Esophagus muscularis mucosa (tissue), 4 donors: ENCODE data around the gene EDEM1. TPM values are rescaled to one million over a fixed set of nuclear protein-coding genes. Genes with fewer than 3 reads are reported as not detected.
A peak's percentile ranks its signal among the peaks of the same experiment; 100 is the strongest.

Experiments used
- DNase-seq: peaks from one replicate; pipeline ENCODE4 v3.0.0-alpha.2; 2017; ENCODE audit errors: extremely low spot score
- H3K27ac ChIP-seq, 4 donors: fragments of 200-600 bp; sonication (generic); replicated peaks in 1 of 4; 1 replicate in 3 of 4; 2 replicates in 1 of 4; pipeline ENCODE4 v1.5.1; 2016 to 2019; ENCODE audit warnings: mild to moderate bottlenecking in 1 of 4
- H3K27me3 ChIP-seq, 4 donors: fragments of 200-600 bp; sonication (generic); one replicate each; pipeline versions ENCODE4 v1.5.1 to v1.6.0; 2016 to 2019
- H3K36me3 ChIP-seq, 4 donors: fragments of 200-600 bp; sonication (generic); one replicate each; pipeline ENCODE4 v1.5.1; 2016 to 2019
- H3K4me1 ChIP-seq, 4 donors: fragments of 200-600 bp; sonication (generic); one replicate each; pipeline ENCODE4 v1.5.1; 2016 to 2019
- H3K4me3 ChIP-seq, 4 donors: fragments of 200-600 bp; sonication (generic); 1 replicate in 2 of 4; 2 replicates in 2 of 4; pipeline ENCODE4 v1.5.1; 2016 to 2019; ENCODE audit warnings: mild to moderate bottlenecking in 4 of 4, moderate library complexity in 1 of 4
- H3K9me3 ChIP-seq, 4 donors: fragments of 200-600 bp; sonication (generic); 1 replicate in 3 of 4; 2 replicates in 1 of 4; pipeline ENCODE4 v1.5.1; 2016 to 2019
- EP300 ChIP-seq: sonication (generic); formaldehyde crosslinking; IDR thresholded peaks from one replicate; pipeline ENCODE4 v1.6.1; 2017; ENCODE audit warnings: antibody characterized with exemption
- POLR2A ChIP-seq: fragments of 450-650 bp; IDR thresholded peaks from one replicate; pipeline ENCODE4 v1.6.1; 2017; ENCODE audit warnings: antibody characterized with exemption, moderate library complexity, mild to moderate bottlenecking, low read depth
- POLR2AphosphoS5 ChIP-seq, 2 donors: sonication (generic); formaldehyde crosslinking; IDR thresholded peaks; one replicate each; pipeline ENCODE4 v1.6.1; 2017; ENCODE audit warnings: antibody characterized with exemption in 2 of 2
- WGBS: methylation state at CpG from one replicate; pipeline ENCODE4 v1.1.5; 2018; 5-methylcytosine and 5-hydroxymethylcytosine counted together
- intact Hi-C: fragments of 100-400 bp; cut with DNase I; formaldehyde crosslinking; loops from one replicate; pipeline ENCODE4 v1.15.1; 2023
- small RNA-seq, 3 donors: library from RNA; depleted of rRNA; stranded (forward); fragments of <200 nt; gene quantifications; one replicate each; pipeline ENCODE3, GENCODE V24; 2016
- total RNA-seq, 4 donors: library from RNA; depleted of rRNA; stranded (reverse); fragments of >200 nt; gene quantifications; one replicate each; pipeline versions ENCODE4 v1.1.0 to v1.2.1, GENCODE V29; 2016
- TF ChIP-seq, protein P1 (sequence below), 3 experiments: fragments of 200-600 bp in 2 of 3; fragments of 450-650 bp in 1 of 3; sonication (generic) in 2 of 3; IDR thresholded peaks; one replicate each; pipeline ENCODE4 v1.5.1; 2017 to 2019; ENCODE audit warnings: antibody characterized with exemption in 3 of 3, mild to moderate bottlenecking in 2 of 3, moderate library complexity in 1 of 3

The EDEM1 gene
- total RNA-seq, 4 donors from 2014 or later: 16.6 to 23.3 (median 19.3) TPM

DNA sequence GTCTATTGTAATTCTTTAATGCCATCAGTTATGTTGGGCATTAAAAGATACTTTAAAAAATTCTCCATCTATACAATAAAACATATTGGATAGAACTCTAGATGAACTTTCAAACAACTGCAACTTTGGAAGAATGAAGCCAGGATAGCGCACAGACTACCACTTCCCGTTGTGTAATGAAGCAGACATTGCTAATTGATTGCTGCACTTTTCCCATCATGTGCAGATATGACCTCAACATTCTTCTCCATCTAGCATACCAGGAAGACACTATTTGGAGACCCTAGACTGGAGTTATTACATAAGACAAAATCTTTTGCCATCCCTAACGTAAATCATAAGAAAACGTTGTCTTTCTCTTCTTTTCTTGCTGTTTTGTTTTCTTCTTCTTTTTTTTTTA is 75.0 kb downstream of the EDEM1 start:
- intact Hi-C loops: no loop called here

DNA sequence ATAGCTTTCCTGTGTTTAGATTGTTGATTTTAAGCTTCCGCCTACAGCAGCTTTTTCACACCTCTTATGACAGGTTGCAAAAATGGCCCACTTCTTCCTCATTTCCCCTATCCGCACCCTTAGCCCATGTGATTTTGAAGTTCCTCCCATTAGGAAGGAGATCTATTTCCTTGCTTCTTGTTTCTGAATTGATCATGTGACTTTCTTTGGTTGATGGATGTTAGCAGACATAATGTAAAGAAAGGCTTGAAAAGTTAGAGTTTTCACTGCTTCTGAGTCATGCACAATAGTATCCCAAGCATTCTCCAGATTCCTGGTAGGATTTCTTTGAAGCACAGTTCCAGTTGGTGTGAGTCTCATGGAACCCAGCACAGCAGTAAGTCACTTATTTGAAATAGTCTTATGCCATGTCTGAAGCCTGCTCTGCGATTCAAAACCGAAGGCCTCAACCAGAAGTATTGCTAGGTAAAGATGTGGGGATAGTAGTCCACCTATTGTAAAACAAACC is 76.6 kb downstream of the EDEM1 start:
- Histone ChIP-seq H3K36me3 (no peaks in the 10 kb centered on the region), H3K9me3 (no peaks in the 10 kb centered on the region), H3K27me3 (no peaks in the 10 kb centered on the region), H3K27ac (no peak overlapping the region), H3K4me1 (no peaks in the 10 kb centered on the region), H3K4me3 (no peak overlapping the region)
- TF ChIP-seq EP300: no peak
- peak; percentile 31 for DNase-seq
- intact Hi-C loops: no loop called here
- WGBS: 92% methylated on average over 4 of the region's 4 CpGs

More for the DNA sequence above, 75.0 kb downstream of the EDEM1 start:
- H3K36me3 ChIP-seq: no peaks in the 10 kb centered on the region
- H3K4me1 ChIP-seq: no peaks in the 10 kb centered on the region
- TF ChIP-seq POLR2A (no peak), EP300 (no peak), POLR2AphosphoS5 (IDR thresholded peaks at IDR 0.05) (no peak)
- TF ChIP-seq, protein P1, sequence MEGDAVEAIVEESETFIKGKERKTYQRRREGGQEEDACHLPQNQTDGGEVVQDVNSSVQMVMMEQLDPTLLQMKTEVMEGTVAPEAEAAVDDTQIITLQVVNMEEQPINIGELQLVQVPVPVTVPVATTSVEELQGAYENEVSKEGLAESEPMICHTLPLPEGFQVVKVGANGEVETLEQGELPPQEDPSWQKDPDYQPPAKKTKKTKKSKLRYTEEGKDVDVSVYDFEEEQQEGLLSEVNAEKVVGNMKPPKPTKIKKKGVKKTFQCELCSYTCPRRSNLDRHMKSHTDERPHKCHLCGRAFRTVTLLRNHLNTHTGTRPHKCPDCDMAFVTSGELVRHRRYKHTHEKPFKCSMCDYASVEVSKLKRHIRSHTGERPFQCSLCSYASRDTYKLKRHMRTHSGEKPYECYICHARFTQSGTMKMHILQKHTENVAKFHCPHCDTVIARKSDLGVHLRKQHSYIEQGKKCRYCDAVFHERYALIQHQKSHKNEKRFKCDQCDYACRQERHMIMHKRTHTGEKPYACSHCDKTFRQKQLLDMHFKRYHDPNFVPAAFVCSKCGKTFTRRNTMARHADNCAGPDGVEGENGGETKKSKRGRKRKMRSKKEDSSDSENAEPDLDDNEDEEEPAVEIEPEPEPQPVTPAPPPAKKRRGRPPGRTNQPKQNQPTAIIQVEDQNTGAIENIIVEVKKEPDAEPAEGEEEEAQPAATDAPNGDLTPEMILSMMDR (IDR thresholded peaks at IDR 0.05): no peak
- DNase-seq: no peak
- H3K27me3 ChIP-seq: no peaks in the 10 kb centered on the region
- H3K27ac ChIP-seq: no peak overlapping the region
- no peaks in the 10 kb centered on the region for H3K9me3 ChIP-seq
- 62% methylated on average over 4 of the region's 4 CpGs for WGBS
- no peak overlapping the region for H3K4me3 ChIP-seq

DNA sequence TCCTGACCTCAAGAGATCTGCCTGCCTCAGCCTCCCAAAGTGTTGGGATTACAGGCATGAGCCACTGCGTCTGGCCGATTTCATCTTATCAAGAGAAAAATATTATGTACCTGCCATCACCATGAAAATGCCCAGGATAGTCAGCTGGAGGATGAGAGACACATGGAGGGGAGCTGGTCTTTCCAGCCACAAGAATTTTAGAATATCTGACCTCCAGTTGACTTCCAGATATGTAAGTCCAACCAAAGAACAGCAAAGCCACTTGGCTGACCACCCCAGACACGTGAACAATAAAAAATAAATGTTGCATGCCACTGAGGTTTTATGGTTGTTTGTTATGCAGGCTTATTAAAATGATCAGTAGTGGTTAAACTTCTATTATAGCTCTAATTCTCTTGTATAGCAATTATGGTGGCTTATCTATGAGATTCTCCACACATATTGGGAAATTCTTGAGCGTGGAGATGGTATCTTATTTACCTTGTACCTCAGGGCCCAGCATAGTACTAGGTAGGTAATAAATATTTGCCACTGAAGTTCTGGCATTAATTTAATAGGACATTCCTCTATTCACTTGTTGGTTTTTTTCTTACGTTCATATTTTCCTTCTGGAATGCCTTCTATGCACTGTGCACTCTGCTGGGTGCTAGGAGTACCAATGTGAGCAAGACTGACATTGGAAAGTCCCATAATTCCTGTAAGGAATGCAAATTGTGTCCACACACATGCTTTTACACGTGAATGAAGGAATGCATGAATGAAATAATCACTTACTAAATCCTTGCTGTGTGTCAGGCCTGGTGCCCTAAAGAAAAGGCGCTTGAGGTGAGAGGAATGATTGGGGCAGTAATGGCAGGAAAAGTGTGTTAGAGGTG is 77.6 kb downstream of the EDEM1 start:
- no peaks in the 10 kb centered on the region for H3K9me3 ChIP-seq
- H3K36me3 ChIP-seq: no peaks in the 10 kb centered on the region
- no peaks in the 10 kb centered on the region for H3K27me3 ChIP-seq
- intact Hi-C loops: no loop called here
- H3K4me1 ChIP-seq: no peaks in the 10 kb centered on the region
- TF ChIP-seq POLR2AphosphoS5 (IDR thresholded peaks at IDR 0.05): no peak
- TF ChIP-seq EP300: no peak
- TF ChIP-seq POLR2A: no peak
- DNase-seq: peak; percentile 89
- 75% methylated on average over 7 of the region's 7 CpGs for WGBS
- H3K4me3 ChIP-seq: no peak overlapping the region
- no peak overlapping the region for H3K27ac ChIP-seq

DNA sequence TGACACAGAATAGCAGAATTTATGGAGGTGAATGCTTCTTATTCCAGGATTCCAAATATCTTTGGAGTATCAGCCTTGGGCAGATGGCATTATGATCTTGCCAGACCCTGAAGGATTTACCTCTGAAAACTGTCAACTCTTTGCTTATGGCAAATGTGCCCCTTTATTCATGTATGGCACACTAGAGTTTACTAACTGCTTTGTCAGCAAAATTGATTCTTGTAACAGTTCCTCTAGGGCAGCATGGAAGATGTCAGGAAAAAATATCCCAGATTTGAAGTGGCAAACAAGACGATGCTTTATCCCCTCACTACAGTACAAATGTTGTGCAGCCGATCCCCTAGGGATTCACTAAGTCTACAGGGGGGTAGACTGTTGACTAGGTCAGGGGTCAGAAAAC is 79.7 kb downstream of the EDEM1 start:
- Histone ChIP-seq H3K9me3 (no peaks in the 10 kb centered on the region), H3K27ac (no peak overlapping the region), H3K36me3 (no peaks in the 10 kb centered on the region), H3K4me3 (no peak overlapping the region), H3K27me3 (no peaks in the 10 kb centered on the region), H3K4me1 (no peaks in the 10 kb centered on the region)
- 72% methylated on average over 2 of the region's 2 CpGs for WGBS
- intact Hi-C loops: no loop called here
- peak; percentile 39 for DNase-seq
- TF ChIP-seq EP300: no peak
- TF ChIP-seq, protein P1 (IDR thresholded peaks at IDR 0.05): no peak

DNA sequence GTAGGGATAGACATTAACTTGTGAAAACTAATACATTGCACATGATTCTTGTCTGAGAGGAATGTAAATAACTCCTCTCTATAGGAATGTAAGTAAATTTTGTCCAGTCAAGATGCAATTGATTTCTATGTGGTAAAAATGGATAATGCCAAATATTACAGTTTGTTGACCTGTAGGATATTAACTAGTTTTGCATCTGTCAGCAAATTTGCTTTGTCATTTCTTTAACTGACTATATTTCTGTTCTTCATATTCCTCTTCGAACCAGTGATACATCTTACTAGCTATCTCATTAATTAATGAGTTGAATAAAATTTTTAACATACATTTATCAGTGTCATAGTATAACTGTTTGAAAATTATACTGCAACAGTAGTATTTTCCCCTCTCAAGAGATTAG is 80.4 kb downstream of the EDEM1 start:
- Histone ChIP-seq H3K4me3 (no peak overlapping the region), H3K9me3 (no peaks in the 10 kb centered on the region), H3K27ac (no peak overlapping the region), H3K36me3 (no peaks in the 10 kb centered on the region), H3K4me1 (no peaks in the 10 kb centered on the region), H3K27me3 (no peaks in the 10 kb centered on the region)
- intact Hi-C loops: no loop called here
- whole genome bisulfite sequencing: 72% methylated on average over 1 of the region's 1 CpG
- TF ChIP-seq, protein P1 (IDR thresholded peaks at IDR 0.05): no peak
- no peak for TF ChIP-seq POLR2AphosphoS5 (IDR thresholded peaks at IDR 0.05)
- no peak for TF ChIP-seq EP300
- no peak for TF ChIP-seq POLR2A
- DNase-seq: no peak

Small RNA genes lying within 50 kb of the gene (small RNA-seq; reads per million reads assigned to genes)
- gene MIR4790 (0 reads per million in 3 donors), gene RN7SL553P (0 reads per million in 3 donors)

Other genes with a start within 250 kb of the EDEM1 start
- 100 to 1,000 TPM in 1 of 4 donors, 10 to 100 TPM in 2, 1 to 10 TPM in 1; 8.3 to 170 (median 19.4) TPM for gene BHLHE40, start 208.3 kb upstream of the EDEM1 start, total RNA-seq
- gene ARL8B, start 65.4 kb upstream of the EDEM1 start, total RNA-seq: 10 to 100 TPM; 40.6 to 47.1 (median 43.8) TPM